HG03280 (cell line): ENCODE results near the gene ITGA5.
"Not testable (repeated sequence)": the region's sequence is repeated elsewhere in the genome, so short reads cannot be mapped to it uniquely, and the experiment has no call there.

ENCODE experiments used
- ATAC-seq: cut with Tn5 transposase; IDR thresholded peaks from one replicate; pipeline ENCODE4 v1.9.1; 2021; ENCODE audit warnings: mild to moderate bottlenecking, moderate library complexity; ENCODE audit not compliant: unreplicated experiment

The ITGA5 gene

GRCh38 chr12:54356228-54356627 is 62.8 kb downstream of the ITGA5 start:
- no peak for ATAC-seq

- ATAC-seq = no peak
Measured at GRCh38 chr12:54355104-54355815, 63.8 kb downstream of the ITGA5 start.

- not testable (repeated sequence) for ATAC-seq
Measured at GRCh38 chr12:54354271-54354670, 64.8 kb downstream of the ITGA5 start.

GRCh38 chr12:54352891-54353874 is 65.9 kb downstream of the ITGA5 start:
- no peak for ATAC-seq

GRCh38 chr12:54352022-54352531 is 67.0 kb downstream of the ITGA5 start:
- no peak for ATAC-seq

- no peak for ATAC-seq
Measured at GRCh38 chr12:54351341-54351740, 67.7 kb downstream of the ITGA5 start.

- ATAC-seq = no peak
Measured at GRCh38 chr12:54350743-54351142, 68.3 kb downstream of the ITGA5 start.

GRCh38 chr12:54349679-54350078 is 69.4 kb downstream of the ITGA5 start:
- ATAC-seq = no peak

GRCh38 chr12:54349036-54349435 is 70.0 kb downstream of the ITGA5 start:
- ATAC-seq = no peak
